Measurements from ENCODE around the gene MKS1. TPM values are rescaled to one million over a fixed set of nuclear protein-coding genes. Genes with fewer than 3 reads are reported as not detected.
A peak's percentile ranks its signal among the peaks of the same experiment; 100 is the strongest.

Gene MKS1
- total and polyA plus RNA-seq, 12 donors: 9.1 to 28.2 (median 16.5) TPM

- no peaks in the 10 kb centered on the region for H3K36me3 ChIP-seq (replicated peaks in 1 of 2)
- H3K9me3 ChIP-seq (replicated peaks in 1 of 3): no peaks in the 10 kb centered on the region
- H3K27me3 ChIP-seq: no peaks in the 10 kb centered on the region
- H3K4me1 ChIP-seq (replicated peaks in 1 of 2): no peaks in the 10 kb centered on the region
- H3K27ac ChIP-seq: no peak overlapping the region
- TF ChIP-seq CTCF (IDR thresholded peaks at IDR 0.05): no peak
- TF ChIP-seq POLR2A (IDR thresholded peaks at IDR 0.05): no peak
- intact Hi-C loops (cut with DNase I): no loop called here
- DNase-seq: no peak
- H3K4me3 ChIP-seq: no peak overlapping the region
- 55 to 79% (median 74%) methylated on average over 4 of the region's 4 CpGs for WGBS, 4 donors
These were observed 37.3 kb downstream of the MKS1 start for GRCh38 chr17:58181796-58182195.

DNA sequence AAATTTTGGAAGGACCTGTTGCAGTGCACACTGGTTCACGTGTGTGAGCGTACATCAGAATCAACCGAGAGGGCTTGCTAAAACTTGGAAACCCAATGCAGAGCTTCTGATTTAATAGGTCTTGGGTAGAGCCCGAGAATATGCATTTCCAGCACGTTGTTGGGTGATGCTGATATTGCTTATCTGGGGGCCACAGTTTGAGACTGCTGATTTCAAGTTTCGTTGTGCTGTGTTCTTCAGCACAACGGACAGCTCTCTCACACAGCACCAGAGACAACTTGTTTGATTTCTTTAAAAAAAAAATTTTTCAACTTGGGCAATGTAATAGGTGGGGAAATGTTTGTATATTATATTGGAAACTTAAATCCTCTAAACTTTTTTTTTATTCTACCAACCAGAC is 42.9 kb downstream of the MKS1 start:
- no peak for DNase-seq
- H3K4me3 ChIP-seq: no peak overlapping the region
- peaks cover 5% of the 10 kb centered on the region for H3K27me3 ChIP-seq
- WGBS, 4 donors: 37 to 41% (median 40%) methylated on average over 7 of the region's 7 CpGs
- TF ChIP-seq CTCF (IDR thresholded peaks at IDR 0.05) (no peak), POLR2A (IDR thresholded peaks at IDR 0.05) (no peak)
- no peaks in the 10 kb centered on the region for H3K4me1 ChIP-seq (replicated peaks in 1 of 2)
- no peaks in the 10 kb centered on the region for H3K36me3 ChIP-seq (replicated peaks in 1 of 2)
- no peak overlapping the region for H3K27ac ChIP-seq
- intact Hi-C loops (cut with DNase I): no loop called here
- no peaks in the 10 kb centered on the region for H3K9me3 ChIP-seq (replicated peaks in 1 of 3)

DNA sequence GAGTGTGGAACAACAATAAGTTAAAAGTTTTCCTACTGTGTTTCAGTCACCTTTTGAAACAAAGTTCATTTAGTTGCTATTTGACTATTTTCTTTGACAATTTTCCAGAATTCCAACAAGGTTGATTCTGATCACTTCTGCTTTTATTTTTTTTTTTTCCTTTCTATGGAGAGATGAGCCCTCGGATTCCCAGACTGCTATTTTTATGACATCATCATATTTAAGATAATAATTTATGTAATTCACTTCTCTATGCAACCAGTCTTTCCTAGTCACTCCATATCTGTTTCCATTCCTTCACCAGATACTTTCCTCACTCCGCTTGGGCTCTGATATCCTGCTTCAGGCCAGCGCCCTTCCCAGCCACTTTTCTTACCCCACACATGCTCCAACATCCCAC is 44.2 kb downstream of the MKS1 start:
- Histone ChIP-seq H3K9me3 (replicated peaks in 1 of 3) (no peaks in the 10 kb centered on the region), H3K36me3 (replicated peaks in 1 of 2) (no peaks in the 10 kb centered on the region), H3K27me3 (peaks cover 5% of the 10 kb centered on the region), H3K4me1 (replicated peaks in 1 of 2) (no peaks in the 10 kb centered on the region), H3K27ac (no peak overlapping the region), H3K4me3 (no peak overlapping the region)
- 41 to 52% (median 44%) methylated on average over 3 of the region's 3 CpGs for WGBS, 4 donors
- intact Hi-C loops (cut with DNase I): no loop called here
- no peak for DNase-seq
- no peak for TF ChIP-seq CTCF (IDR thresholded peaks at IDR 0.05)

DNA sequence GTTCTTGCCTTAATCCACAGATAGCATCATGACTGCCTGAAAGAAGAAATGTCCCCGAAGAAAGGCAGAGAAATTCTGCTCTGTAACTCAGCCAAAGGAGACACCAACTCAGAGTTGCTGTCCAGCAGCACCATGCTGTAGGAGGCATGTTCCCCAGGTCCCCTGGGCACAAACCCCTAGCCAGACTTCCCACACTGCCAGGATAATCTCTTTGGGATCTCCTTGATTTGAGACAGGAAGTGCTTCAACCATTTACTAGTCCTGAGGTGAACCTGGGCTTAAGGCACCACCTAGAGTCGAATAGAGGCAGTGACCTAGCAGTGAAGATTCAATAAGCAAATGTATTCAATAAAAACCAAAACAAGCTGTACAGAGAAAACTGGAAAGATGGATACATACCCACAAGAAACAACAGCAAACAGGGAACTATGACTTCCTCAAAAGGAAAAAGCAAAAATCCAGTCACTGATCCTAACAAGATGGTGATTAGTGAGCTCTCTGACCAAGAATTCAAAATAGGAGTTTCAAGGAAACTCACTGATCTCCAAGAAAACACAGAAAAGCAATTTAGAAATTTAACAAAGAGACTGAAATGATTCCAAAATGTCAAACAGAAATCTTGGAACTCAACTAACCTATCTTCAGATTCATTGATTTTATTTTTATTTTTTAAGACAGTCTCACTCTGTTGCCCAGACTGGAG is 46.5 kb downstream of the MKS1 start:
- no peaks in the 10 kb centered on the region for H3K4me1 ChIP-seq (replicated peaks in 1 of 2)
- no peak overlapping the region for H3K4me3 ChIP-seq
- no peak overlapping the region for H3K27ac ChIP-seq
- WGBS, 4 donors: 20 to 40% (median 32%) methylated on average over 2 of the region's 2 CpGs
- H3K36me3 ChIP-seq (replicated peaks in 1 of 2): no peaks in the 10 kb centered on the region
- peak in 4 of 6 experiments; percentile 10 to 25 (median 20) for TF ChIP-seq CTCF (IDR thresholded peaks at IDR 0.05)
- no peak for TF ChIP-seq POLR2A (IDR thresholded peaks at IDR 0.05)
- peak in 1 of 7 donors; percentile 4 for DNase-seq
- H3K27me3 ChIP-seq: peaks cover 15% of the 10 kb centered on the region
- H3K9me3 ChIP-seq (replicated peaks in 1 of 3): no peaks in the 10 kb centered on the region
- intact Hi-C loops (cut with DNase I): no loop called here

All from adrenal gland (tissue), 12 donors.